ENCODE measurements around the gene SPAG7. TPM values are rescaled to one million over a fixed set of nuclear protein-coding genes. Genes with fewer than 3 reads are reported as not detected.

SPAG7 gene
- total and polyA plus RNA-seq, 8 donors: 15.8 to 58.4 (median 25.2) TPM

DNA sequence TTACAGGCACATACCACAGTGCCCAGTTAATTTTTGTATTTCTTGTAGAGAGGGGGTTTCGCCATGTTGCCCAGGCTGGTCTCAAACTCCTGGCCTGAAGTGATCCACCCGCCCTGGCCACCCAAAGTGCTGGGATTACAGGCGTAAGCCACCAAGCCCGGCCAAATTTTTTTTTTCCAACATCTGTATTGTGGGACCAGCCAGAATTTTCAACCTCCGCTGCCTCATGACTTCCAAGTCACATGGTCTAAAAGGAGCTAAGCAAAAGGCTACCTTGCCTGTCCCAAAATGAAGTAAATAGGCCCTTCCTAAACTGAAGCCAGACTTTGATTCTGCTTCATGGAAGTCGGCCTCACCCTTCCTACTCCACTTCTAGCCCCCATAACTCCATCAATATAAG is 4.2 kb upstream of the SPAG7 start:
- peaks cover 0 to 11% (median 0%) of the 10 kb centered on the region in 3 donors for H3K36me3 ChIP-seq
- TF ChIP-seq, protein P1, sequence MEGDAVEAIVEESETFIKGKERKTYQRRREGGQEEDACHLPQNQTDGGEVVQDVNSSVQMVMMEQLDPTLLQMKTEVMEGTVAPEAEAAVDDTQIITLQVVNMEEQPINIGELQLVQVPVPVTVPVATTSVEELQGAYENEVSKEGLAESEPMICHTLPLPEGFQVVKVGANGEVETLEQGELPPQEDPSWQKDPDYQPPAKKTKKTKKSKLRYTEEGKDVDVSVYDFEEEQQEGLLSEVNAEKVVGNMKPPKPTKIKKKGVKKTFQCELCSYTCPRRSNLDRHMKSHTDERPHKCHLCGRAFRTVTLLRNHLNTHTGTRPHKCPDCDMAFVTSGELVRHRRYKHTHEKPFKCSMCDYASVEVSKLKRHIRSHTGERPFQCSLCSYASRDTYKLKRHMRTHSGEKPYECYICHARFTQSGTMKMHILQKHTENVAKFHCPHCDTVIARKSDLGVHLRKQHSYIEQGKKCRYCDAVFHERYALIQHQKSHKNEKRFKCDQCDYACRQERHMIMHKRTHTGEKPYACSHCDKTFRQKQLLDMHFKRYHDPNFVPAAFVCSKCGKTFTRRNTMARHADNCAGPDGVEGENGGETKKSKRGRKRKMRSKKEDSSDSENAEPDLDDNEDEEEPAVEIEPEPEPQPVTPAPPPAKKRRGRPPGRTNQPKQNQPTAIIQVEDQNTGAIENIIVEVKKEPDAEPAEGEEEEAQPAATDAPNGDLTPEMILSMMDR (IDR thresholded peaks at IDR 0.05): no peak
- H3K27ac ChIP-seq: no peak overlapping the region
- H3K9me3 ChIP-seq: no peaks in the 10 kb centered on the region
- FAIRE-seq (no peak), DNase-seq (no peak), ATAC-seq (no peak)
- intact Hi-C loops (cut with DNase I): no loop called here
- H3K4me1 ChIP-seq: peaks cover 0 to 11% (median 4%) of the 10 kb centered on the region in 3 donors
- H3K4me3 ChIP-seq: no peak overlapping the region
- 87 to 88% methylated on average over 6 of the region's 6 CpGs for WGBS, 2 donors
- no peaks in the 10 kb centered on the region for H3K27me3 ChIP-seq

DNA sequence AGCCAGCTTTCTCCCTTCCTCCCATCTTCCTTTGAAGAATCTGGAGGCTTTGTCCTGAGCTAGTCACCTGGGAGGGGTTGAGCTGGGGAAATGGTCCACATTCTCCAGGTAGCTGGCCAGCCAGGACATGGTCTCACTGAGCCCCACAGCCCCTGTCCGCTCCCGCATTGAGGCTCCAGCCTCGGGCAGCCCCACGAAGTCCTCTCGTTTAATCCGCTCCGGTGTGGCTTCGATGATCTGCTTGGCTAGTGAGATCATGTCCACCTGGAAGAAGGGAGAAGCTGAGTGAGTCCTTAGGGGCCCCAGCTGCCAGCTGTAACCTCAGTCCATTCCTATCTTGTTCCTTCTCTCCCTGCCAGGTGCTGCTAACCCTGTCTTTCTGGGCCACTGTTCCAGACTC is 2.7 kb upstream of the SPAG7 start:
- Histone ChIP-seq H3K27ac (peak overlapping the region in 1 of 4 donors; percentile 4), H3K36me3 (peaks cover 0 to 9% (median 0%) of the 10 kb centered on the region in 3 donors), H3K27me3 (no peaks in the 10 kb centered on the region), H3K9me3 (no peaks in the 10 kb centered on the region), H3K4me3 (no peak overlapping the region), H3K4me1 (peaks cover 0 to 19% (median 10%) of the 10 kb centered on the region in 3 donors)
- DNase-seq (no peak), ATAC-seq (no peak), FAIRE-seq (no peak)
- 90 to 98% methylated on average over 8 of the region's 8 CpGs for WGBS, 2 donors
- TF ChIP-seq, protein P1 (IDR thresholded peaks at IDR 0.05): no peak
- intact Hi-C loops (cut with DNase I): no loop called here

DNA sequence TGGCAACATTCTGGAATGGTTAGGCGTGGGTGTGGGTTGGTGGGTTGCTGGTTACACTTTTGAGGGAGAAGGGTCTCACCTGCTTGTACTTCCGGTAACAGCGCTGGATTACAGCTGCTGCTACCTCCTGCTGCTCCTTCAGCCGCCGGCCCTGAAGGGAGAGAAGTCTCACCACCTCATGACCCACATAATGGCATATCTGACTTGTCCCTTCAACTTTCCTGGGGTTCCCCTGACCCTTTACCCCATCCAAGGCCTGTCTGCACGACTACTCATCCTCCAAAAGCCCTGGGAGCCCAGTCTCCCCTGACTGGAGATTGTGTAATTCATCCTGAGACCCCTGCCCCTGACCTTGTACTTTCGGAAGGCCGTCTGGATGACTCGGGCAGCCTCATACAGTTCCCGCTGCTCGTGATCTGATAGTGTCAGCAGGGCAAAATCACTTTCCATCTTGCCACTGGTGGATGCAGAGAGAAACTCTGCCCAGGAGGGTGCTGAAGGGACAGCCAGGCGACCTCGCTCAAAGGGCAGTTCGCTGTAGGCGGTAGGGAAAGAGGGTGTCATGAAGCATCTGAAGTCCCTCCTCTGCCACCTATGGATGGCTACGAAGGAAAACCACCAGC is 2.0 kb upstream of the SPAG7 start:
- WGBS, 2 donors: 81 to 87% methylated on average over 16 of the region's 16 CpGs
- DNase-seq: no peak
- no peaks in the 10 kb centered on the region for H3K9me3 ChIP-seq
- peaks cover 0 to 19% (median 10%) of the 10 kb centered on the region in 3 donors for H3K4me1 ChIP-seq
- FAIRE-seq: no peak
- intact Hi-C loops (cut with DNase I): no loop called here
- H3K4me3 ChIP-seq: no peak overlapping the region
- H3K27me3 ChIP-seq: no peaks in the 10 kb centered on the region
- H3K36me3 ChIP-seq: peaks cover 0 to 9% (median 0%) of the 10 kb centered on the region in 3 donors
- ATAC-seq: no peak
- H3K27ac ChIP-seq: peak overlapping the region in 1 of 4 donors; percentile 4
- TF ChIP-seq, protein P1 (IDR thresholded peaks at IDR 0.05): no peak

DNA sequence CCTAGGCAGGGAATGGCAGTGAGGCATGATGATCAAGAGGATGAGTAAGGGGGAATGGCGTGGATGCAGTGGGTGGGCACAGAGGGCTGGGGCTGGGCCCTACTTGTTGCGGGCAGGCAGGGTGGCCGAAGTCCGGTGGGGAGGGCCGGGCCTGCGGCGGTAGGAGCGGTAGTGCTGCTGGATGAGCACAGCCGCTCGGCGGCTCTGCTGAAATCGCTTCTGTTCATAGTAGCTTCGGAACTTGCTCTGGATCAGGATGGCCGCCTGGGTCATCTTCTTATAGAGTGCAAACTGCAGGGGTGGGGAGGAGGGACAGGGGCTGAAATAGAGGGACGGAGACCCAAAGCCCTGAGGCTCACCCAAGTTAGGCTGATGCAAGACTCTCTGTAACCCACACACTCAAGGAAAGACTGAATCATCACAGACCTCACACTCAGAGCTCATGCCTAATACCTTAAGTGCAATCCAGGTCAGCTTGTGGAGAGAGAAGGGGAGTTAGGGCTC is 1.5 kb upstream of the SPAG7 start:
- TF ChIP-seq, protein P1 (IDR thresholded peaks at IDR 0.05): no peak
- no peak for DNase-seq
- Histone ChIP-seq H3K4me1 (peaks cover 0 to 19% (median 10%) of the 10 kb centered on the region in 3 donors), H3K27ac (peak overlapping the region in 3 of 4 donors; percentile 29 to 96 (median 92)), H3K9me3 (no peaks in the 10 kb centered on the region), H3K27me3 (no peaks in the 10 kb centered on the region), H3K4me3 (peak overlapping the region in 2 of 4 donors; percentile 71 to 74), H3K36me3 (peaks cover 0 to 9% (median 0%) of the 10 kb centered on the region in 3 donors)
- no peak for FAIRE-seq
- 86 to 90% methylated on average over 15 of the region's 15 CpGs for WGBS, 2 donors
- intact Hi-C loops (cut with DNase I): no loop called here
- ATAC-seq: no peak

DNA sequence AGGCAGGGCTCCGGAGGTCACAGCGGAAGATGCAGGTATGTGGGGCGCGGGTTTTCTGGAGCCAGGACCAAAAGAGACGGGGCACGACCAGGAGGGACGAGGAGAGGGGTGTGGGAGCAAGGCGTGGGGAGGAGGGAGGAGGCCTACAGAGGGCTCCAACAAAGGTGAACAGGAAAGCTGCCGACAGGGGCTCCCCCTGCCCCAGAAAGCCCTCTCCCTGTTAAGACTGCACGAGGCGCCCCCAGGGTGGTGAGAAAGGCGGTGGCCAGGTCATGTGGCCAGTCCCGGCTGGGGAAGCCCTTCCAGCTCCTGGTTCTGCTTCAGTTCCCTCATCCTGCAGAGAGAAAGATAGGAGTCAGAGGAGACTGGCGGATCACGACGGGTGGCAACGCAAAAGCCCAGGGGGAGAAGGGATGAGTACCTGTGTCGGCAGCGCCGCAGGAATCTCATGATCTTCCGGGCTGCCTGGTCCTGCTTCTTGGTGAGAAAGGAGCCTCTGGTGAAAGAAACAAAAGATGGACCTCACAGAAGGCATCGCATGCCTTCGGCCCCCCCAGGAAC is 949 bp upstream of the SPAG7 start:
- ATAC-seq (no peak), DNase-seq (peak in 1 of 6 donors; percentile 52), FAIRE-seq (no peak)
- H3K27me3 ChIP-seq: no peaks in the 10 kb centered on the region
- TF ChIP-seq, protein P1 (IDR thresholded peaks at IDR 0.05): no peak
- H3K36me3 ChIP-seq: peaks cover 0 to 9% (median 0%) of the 10 kb centered on the region in 3 donors
- WGBS, 2 donors: 42 to 43% methylated on average over 23 of the region's 23 CpGs
- intact Hi-C loops (cut with DNase I): no loop called here
- peak overlapping the region; percentile 88 to 96 (median 92) for H3K27ac ChIP-seq
- H3K4me1 ChIP-seq: peaks cover 0 to 19% (median 10%) of the 10 kb centered on the region in 3 donors
- no peaks in the 10 kb centered on the region for H3K9me3 ChIP-seq
- peak overlapping the region; percentile 37 to 74 (median 61) for H3K4me3 ChIP-seq
